GM19452 (cell line): Measurements from ENCODE around the gene TRPM5.
"Not testable (repeated sequence)": the region's sequence is repeated elsewhere in the genome, so short reads cannot be mapped to it uniquely, and the experiment has no call there.

ENCODE experiments used
- ATAC-seq: cut with Tn5 transposase; IDR thresholded peaks from one replicate; pipeline ENCODE4 v1.9.1; 2021; ENCODE audit not compliant: unreplicated experiment

Gene TRPM5, protein sequence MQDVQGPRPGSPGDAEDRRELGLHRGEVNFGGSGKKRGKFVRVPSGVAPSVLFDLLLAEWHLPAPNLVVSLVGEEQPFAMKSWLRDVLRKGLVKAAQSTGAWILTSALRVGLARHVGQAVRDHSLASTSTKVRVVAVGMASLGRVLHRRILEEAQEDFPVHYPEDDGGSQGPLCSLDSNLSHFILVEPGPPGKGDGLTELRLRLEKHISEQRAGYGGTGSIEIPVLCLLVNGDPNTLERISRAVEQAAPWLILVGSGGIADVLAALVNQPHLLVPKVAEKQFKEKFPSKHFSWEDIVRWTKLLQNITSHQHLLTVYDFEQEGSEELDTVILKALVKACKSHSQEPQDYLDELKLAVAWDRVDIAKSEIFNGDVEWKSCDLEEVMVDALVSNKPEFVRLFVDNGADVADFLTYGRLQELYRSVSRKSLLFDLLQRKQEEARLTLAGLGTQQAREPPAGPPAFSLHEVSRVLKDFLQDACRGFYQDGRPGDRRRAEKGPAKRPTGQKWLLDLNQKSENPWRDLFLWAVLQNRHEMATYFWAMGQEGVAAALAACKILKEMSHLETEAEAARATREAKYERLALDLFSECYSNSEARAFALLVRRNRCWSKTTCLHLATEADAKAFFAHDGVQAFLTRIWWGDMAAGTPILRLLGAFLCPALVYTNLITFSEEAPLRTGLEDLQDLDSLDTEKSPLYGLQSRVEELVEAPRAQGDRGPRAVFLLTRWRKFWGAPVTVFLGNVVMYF (N-terminal part only)

GRCh38 chr11:2443881-2444820 lies at the start of gene TRPM5:
Gene TRPM5, minus strand, starts transcription at chr11:2444514. Its CDS starts 21,478 bp downstream, at chr11:2423036.
- no peak for ATAC-seq

DNA sequence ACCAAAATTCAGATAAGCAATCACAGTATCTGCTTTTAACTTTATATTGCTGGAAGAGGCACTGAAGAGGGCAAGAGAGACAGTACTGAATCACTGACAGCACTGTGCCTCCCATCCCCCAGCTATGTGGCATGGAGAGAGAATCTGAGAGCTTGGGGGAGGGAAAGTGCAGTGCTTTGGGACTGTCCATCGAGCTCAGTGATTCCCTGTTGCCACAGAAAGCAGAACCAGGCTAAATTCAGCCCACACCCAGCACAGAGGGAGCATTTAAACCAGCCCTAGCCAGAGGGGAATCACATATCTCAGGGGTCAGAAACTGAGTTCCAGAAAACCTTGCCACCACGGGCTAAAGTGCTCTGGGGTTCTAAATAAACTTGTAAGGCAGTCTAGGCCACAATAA lies 44.8 kb upstream of the TRPM5 start:
- ATAC-seq, result no peak

- ATAC-seq, result no peak
Observed at GRCh38 chr11:2488004-2488403, 43.7 kb upstream of the TRPM5 start.

DNA sequence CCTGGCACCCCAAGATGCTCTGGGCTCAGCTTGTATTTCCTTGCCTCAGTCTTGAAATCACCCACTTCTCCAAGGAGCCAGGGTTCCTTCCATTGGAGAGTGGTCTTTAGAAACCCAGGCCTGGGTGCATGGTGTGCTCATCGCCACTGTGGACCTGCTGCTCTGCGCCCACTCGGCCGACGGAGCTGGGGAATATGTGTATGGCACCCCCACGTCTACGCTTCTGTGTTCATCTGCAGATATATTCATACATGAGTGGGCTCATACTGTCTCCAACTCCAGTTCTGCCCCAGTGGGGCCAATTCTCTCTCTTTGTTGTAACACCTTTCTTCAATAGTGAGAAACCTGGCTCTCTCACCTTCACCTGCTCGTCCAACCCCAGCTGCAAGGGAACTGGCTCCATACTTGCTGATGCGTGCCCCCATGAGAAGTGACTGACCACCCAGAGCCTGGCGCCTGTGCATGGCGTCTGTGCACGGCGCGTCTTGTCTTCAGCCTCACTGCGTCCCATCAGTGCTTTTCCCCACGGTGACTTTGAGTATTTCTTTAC lies 40.3 kb upstream of the TRPM5 start:
- no peak for ATAC-seq

- no peak for ATAC-seq
Observed at GRCh38 chr11:2483426-2483825, 39.1 kb upstream of the TRPM5 start.

GRCh38 chr11:2482745-2483144 lies 38.4 kb upstream of the TRPM5 start:
- ATAC-seq, result no peak

DNA sequence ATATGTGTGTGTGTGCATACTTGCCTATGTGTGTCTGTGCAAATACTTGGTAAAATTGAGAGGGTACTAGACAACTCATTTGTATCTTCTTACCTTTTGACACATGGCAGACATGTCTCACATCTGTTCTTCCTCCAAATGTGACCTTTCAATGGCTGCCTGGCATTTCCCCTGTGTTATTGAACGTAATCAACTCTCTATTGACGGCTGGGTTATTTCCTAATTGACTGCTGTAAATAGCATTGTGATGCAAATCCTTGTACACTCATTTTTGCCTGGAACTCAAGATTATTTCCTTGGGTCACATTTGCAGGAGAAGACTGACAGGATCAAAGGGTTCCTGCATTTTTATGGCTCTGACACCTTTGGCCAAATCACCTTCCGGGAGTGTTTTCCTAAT lies 37.9 kb upstream of the TRPM5 start:
- ATAC-seq, result no peak

DNA sequence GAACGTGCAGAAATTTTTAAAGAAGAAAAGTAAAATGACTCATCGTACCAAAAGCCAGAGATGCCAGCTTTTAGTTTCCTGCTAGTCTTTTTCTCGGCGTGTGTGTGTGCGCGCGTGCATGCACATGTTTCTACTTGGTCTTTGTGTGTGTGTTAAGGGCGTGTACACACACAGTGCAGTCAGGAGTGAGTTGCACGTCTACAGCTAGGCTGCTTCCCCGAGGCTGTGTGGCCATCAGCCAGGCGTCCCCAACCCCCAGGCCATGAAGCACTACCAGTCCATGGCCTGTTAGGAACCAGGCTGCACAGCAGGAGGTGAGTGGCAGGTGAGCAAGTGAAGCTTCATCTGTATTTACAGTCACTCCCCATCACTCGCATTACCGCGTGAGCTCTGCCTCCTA lies 36.9 kb upstream of the TRPM5 start:
- ATAC-seq, result no peak

- ATAC-seq, result no peak
Observed at GRCh38 chr11:2480874-2481220, 36.5 kb upstream of the TRPM5 start.

DNA sequence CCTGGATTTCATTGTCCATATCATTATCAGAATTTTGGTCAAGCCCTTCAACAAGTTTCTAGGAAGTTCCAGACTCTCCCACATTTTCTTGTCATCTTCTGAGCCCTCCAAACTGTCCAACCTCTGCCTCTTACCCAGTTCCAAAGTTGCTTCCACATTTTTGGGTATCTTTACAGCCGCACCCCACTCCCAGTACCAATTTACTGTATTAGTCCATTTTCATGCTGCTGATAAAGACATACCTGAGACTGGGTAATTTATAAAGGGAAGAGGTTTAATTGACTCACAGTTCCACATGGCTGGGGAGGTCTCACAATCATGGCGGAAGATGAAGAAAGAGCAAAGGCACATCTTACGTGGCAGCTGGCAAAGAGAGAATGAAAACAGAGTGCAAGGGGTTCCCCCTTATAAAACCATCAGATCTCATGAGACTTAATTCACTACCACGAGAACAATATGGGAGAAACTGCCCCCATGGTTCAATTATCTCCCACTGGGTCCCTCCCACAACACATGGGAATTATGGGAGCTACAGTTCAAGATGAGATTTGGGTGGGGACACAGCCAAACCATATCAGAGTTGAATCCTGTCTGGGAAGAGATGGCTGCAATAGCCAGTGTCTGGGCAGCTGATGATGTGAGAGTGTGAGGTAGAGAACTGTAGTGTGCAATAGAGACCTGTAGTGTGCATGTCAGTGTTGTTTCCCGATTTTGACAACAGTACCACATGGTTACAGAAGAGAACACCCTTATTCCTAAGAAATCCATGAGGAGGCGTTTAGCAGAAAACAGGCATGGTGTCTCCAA lies 36.0 kb upstream of the TRPM5 start:
- not testable (repeated sequence) for ATAC-seq

GRCh38 chr11:2477936-2478335 lies 33.6 kb upstream of the TRPM5 start:
- ATAC-seq, result no peak

DNA sequence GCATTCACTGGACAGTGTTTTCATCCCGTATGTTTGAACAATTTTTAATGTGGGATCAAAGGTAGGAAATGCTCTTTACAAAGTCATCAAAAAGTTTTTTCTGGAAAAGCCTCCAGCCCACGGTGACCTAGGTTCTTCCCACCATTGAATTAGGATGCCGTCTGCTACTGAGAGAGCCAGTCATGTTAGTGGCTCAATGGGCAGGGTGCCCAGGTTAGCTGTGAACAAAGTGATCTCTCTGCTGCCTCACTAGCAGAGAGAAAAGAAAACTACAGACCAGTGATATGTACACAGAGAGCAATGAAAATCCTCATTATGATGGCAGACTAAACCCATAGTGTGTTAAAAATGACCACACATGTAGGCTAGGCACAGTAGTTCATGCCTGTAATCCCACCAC lies 32.9 kb upstream of the TRPM5 start:
- no peak for ATAC-seq

GRCh38 chr11:2475136-2475918 lies 31.0 kb upstream of the TRPM5 start:
- ATAC-seq, result no peak

- ATAC-seq, result no peak
Observed at GRCh38 chr11:2474059-2474901, 30.0 kb upstream of the TRPM5 start.

DNA sequence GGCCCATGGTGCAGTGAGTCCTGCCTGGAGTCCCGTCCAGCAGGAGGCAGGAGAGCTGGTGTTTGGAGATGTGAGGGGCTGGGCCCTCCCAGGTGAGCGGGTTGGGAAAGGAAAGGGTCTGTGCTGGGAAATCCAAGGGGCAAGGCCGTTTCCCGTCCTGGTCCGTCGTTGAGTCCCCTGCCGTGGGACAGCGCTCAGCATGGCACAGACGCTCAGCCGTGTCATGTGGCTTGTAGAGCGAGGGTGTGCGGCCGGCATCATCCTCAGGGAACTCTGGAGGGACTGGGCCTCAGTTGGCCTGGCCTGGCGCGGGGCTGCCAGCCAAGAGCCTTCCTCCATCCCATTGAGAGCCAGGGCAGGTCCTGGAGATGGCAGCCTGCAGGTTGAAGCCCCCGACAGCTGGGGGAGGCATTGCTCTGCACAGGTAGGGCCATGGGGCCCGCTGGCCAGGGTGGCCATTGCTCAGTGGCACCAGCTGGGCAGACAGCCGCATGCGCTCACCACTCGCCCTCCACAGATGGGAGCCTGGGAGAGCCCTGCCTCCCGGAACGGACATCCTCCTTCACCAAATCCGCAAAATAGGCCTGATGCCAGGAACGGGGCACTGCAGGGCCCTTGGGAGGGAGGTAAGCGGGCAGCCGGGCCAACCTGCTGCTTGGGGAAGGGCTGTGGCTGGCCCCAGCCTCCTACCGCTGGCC lies 29.2 kb upstream of the TRPM5 start:
- no peak for ATAC-seq

- ATAC-seq, result no peak
Observed at GRCh38 chr11:2472428-2473186, 28.3 kb upstream of the TRPM5 start.

- no peak for ATAC-seq
Observed at GRCh38 chr11:2471804-2472096, 27.4 kb upstream of the TRPM5 start.
